Keratinocyte (primary cell): ENCODE data around the gene ZNF674.
"Not testable (repeated sequence)": the region's sequence is repeated elsewhere in the genome, so short reads cannot be mapped to it uniquely, and the experiment has no call there.

Source experiments
- CTCF ChIP-seq, 3 experiments: IDR thresholded peaks in 1 of 3; conservative IDR thresholded peaks in 1 of 3; optimal IDR thresholded peaks in 1 of 3; 2 replicates in 2 of 3; 3 replicates in 1 of 3; pipeline versions ENCODE3 to v1.5.1; 2011; ENCODE audit warnings: low read length in 3 of 3, mild to moderate bottlenecking in 3 of 3, moderate library complexity in 2 of 3, control low read depth in 1 of 3, inconsistent platforms in 1 of 3; ENCODE audit not compliant: insufficient read depth in 2 of 3; ENCODE audit errors: extremely low read depth in 1 of 3
- EZH2 ChIP-seq: IDR thresholded peaks from one replicate; pipeline ENCODE4 v1.6.1; 2012; ENCODE audit warnings: inconsistent platforms, mild to moderate bottlenecking, low read length, moderate library complexity

DNA sequence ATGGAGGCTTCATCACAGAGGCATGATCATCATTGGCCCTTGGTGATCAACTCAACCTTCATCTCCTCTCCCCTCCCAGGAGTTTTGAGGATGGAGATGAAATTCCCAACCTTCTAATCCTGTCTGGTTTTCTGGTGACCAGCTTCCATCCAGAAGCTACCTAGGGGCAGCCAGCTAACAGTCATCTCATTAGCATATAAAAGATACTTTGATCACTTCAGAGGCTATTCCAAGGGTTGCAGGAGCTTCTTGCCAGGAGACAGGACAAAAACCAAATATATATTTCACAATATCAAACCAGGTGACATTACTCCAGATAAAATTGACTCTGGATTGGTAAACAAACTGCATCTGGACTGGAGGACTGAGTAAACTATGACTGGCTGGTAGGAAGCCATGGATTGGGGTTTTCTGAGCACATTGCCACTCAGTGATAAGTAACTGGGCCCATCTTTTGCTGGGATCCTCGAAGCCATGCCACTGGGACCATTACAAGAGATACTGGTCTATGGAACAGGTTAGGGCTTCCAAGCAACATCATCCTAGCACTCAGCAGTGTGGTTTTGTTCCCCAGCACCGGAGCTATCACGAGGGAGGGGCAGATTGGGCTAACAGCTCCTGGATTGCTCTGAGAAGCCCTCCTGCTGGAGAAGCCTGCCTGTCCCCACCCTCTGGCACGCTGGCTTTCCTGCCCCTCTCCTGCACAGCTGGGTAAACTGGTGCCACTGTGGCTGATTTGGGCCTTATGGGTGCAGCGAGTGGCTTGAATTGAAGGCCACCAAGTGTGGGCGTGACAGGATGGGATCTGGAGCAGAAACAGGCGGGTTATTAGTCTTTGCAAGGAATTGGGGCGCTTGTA lies 84.2 kb downstream of the ZNF674 start:
- TF ChIP-seq CTCF (optimal IDR thresholded peaks at IDR 0.05 in 1 of 3, IDR thresholded peaks at IDR 0.05 in 1 of 3, conservative IDR thresholded peaks at IDR 0.05 in 1 of 3; ENCODE audit: extremely low read depth in 1 of 3, insufficient read depth in 2 of 3, low read length in 3 of 3); EZH2: not testable (repeated sequence)
